Tibial artery (tissue), 4 donors: ENCODE results near the gene SCN9A.

Experiments used
- DNase-seq, 2 donors: peaks; one replicate each; pipeline ENCODE4 v3.0.0-alpha.2; 2019
- H3K27ac ChIP-seq, 2 donors: fragments of 200-600 bp; sonication (generic) in 1 of 2; 1 replicate in 1 of 2; 2 replicates in 1 of 2; pipeline ENCODE4 v1.5.1; 2018 to 2019; ENCODE audit warnings: mild to moderate bottlenecking in 1 of 2
- H3K27me3 ChIP-seq, 2 donors: fragments of 200-600 bp; sonication (generic) in 1 of 2; one replicate each; pipeline versions ENCODE4 v1.5.1 to v1.6.0; 2016 to 2019
- H3K36me3 ChIP-seq, 3 donors: fragments of 200-600 bp; sonication (generic) in 2 of 3; one replicate each; pipeline ENCODE4 v1.5.1; 2016 to 2019; ENCODE audit warnings: mild to moderate bottlenecking in 2 of 3
- H3K4me1 ChIP-seq, 4 donors: fragments of 200-600 bp; sonication (generic) in 2 of 4; 1 replicate in 3 of 4; 2 replicates in 1 of 4; pipeline ENCODE4 v1.5.1; 2016 to 2019
- H3K4me3 ChIP-seq, 2 donors: fragments of 200-600 bp; sonication (generic) in 1 of 2; 1 replicate in 1 of 2; 2 replicates in 1 of 2; pipeline ENCODE4 v1.5.1; 2018 to 2019; ENCODE audit warnings: mild to moderate bottlenecking in 2 of 2
- H3K9me3 ChIP-seq, 3 donors: fragments of 200-600 bp; sonication (generic) in 1 of 3; one replicate each; pipeline ENCODE4 v1.5.1; 2016 to 2019
- intact Hi-C: fragments of 100-400 bp; cut with DNase I; formaldehyde crosslinking; loops from one replicate; pipeline ENCODE4 v1.15.0; 2023; ENCODE audit warnings: low total_unique reads
- TF ChIP-seq, protein P1 (sequence below), 2 experiments: fragments of 200-600 bp in 1 of 2; fragments of 450-650 bp in 1 of 2; IDR thresholded peaks; one replicate each; pipeline ENCODE4 v1.5.1; 2017 to 2019; ENCODE audit warnings: antibody characterized with exemption in 2 of 2, mild to moderate bottlenecking in 1 of 2, moderate library complexity in 1 of 2

SCN9A gene

DNA sequence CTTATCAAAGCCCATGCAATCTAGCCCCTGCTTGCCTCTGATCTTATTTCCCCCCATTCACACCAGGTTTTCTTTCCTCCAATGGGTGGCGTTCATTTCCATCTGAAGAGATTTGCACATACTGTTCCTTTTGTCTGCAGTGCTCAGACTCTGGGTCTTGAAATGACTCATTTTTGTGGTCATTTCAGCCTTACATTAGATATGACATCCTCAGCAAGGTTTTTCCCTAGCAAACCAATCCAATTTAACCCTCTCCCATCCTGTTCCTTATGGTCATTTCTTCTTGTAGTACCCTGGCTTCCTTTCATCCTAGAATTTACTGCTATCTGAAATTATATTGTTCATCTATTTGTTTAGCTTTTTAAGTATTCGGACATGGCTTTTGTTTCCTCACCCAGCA, 205.4 kb downstream of the SCN9A start:
- Histone ChIP-seq H3K27ac (no peak overlapping the region), H3K27me3 (peaks cover 0 to 5% of the 10 kb centered on the region in 2 donors), H3K9me3 (no peaks in the 10 kb centered on the region), H3K4me1 (no peaks in the 10 kb centered on the region), H3K4me3 (no peak overlapping the region), H3K36me3 (no peaks in the 10 kb centered on the region)
- TF ChIP-seq, protein P1, sequence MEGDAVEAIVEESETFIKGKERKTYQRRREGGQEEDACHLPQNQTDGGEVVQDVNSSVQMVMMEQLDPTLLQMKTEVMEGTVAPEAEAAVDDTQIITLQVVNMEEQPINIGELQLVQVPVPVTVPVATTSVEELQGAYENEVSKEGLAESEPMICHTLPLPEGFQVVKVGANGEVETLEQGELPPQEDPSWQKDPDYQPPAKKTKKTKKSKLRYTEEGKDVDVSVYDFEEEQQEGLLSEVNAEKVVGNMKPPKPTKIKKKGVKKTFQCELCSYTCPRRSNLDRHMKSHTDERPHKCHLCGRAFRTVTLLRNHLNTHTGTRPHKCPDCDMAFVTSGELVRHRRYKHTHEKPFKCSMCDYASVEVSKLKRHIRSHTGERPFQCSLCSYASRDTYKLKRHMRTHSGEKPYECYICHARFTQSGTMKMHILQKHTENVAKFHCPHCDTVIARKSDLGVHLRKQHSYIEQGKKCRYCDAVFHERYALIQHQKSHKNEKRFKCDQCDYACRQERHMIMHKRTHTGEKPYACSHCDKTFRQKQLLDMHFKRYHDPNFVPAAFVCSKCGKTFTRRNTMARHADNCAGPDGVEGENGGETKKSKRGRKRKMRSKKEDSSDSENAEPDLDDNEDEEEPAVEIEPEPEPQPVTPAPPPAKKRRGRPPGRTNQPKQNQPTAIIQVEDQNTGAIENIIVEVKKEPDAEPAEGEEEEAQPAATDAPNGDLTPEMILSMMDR (IDR thresholded peaks at IDR 0.05): no peak
- no peak for DNase-seq
- intact Hi-C loops: no loop called here

GRCh38 chr2:166167449-166167848, 208.3 kb downstream of the SCN9A start:
- H3K9me3 ChIP-seq: no peaks in the 10 kb centered on the region
- TF ChIP-seq, protein P1 (IDR thresholded peaks at IDR 0.05): no peak
- intact Hi-C loops: no loop called here
- H3K27me3 ChIP-seq: peaks cover 0 to 5% of the 10 kb centered on the region in 2 donors
- H3K27ac ChIP-seq: no peak overlapping the region
- no peaks in the 10 kb centered on the region for H3K36me3 ChIP-seq
- H3K4me3 ChIP-seq: no peak overlapping the region
- no peak for DNase-seq
- no peaks in the 10 kb centered on the region for H3K4me1 ChIP-seq

- Histone ChIP-seq H3K9me3 (no peaks in the 10 kb centered on the region), H3K27ac (no peak overlapping the region), H3K4me1 (no peaks in the 10 kb centered on the region), H3K27me3 (no peaks in the 10 kb centered on the region), H3K36me3 (no peaks in the 10 kb centered on the region), H3K4me3 (no peak overlapping the region)
- no peak for DNase-seq
- TF ChIP-seq, protein P1 (IDR thresholded peaks at IDR 0.05): no peak
- intact Hi-C loops: no loop called here
Measured at GRCh38 chr2:166163775-166164174, 212.0 kb downstream of the SCN9A start.

GRCh38 chr2:166158546-166158945, 217.2 kb downstream of the SCN9A start:
- TF ChIP-seq, protein P1 (IDR thresholded peaks at IDR 0.05): no peak
- Histone ChIP-seq H3K4me1 (no peaks in the 10 kb centered on the region), H3K27ac (no peak overlapping the region), H3K4me3 (no peak overlapping the region), H3K36me3 (no peaks in the 10 kb centered on the region), H3K27me3 (no peaks in the 10 kb centered on the region), H3K9me3 (no peaks in the 10 kb centered on the region)
- intact Hi-C loops: no loop called here
- no peak for DNase-seq

DNA sequence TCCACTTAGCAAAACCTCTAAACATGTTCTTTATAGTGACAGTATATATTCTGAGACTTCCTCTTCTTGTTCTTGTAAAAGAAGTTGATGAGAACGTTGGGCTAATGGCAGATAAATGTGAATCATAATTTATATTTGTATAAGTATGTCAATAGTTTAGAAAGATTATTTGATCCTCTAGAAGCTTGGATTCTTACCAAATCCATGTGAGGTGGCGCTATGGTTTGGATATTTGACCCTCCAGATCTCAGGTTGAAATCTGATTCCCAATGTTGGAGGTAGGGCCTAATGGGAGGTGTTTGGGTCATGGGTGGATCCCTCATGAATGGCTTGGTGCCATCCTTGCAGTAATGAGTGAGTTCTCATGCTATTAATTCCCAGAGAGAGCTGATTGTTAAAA, 218.2 kb downstream of the SCN9A start:
- TF ChIP-seq, protein P1 (IDR thresholded peaks at IDR 0.05): no peak
- no peaks in the 10 kb centered on the region for H3K27me3 ChIP-seq
- no peaks in the 10 kb centered on the region for H3K36me3 ChIP-seq
- H3K4me3 ChIP-seq: no peak overlapping the region
- intact Hi-C loops: no loop called here
- no peaks in the 10 kb centered on the region for H3K9me3 ChIP-seq
- no peak for DNase-seq
- H3K4me1 ChIP-seq: no peaks in the 10 kb centered on the region
- no peak overlapping the region for H3K27ac ChIP-seq

DNA sequence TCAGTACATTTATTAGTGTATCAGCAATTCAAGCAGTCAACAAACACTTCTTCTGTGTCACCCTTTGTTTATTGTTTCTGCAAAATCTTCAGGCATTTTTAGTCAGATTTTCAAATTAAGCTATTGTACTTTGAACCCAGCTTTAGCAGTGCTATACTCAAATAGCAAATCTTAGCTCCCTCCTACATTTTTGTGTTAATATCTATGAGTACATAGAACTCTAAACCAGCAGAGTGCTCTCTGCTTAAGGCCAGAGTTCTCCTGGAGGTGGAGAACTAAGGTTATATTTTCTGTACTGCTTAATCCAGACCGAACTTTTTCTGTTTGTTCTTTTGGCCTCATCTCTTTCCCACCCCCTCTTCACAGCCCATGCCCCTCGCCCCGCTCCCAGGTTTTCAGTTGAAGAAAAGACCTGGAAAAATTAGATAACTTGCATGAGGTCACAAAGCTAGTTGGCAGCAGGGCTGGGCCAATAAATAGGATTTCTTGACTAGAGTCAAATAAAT, 218.7 kb downstream of the SCN9A start:
- H3K4me3 ChIP-seq: no peak overlapping the region
- TF ChIP-seq, protein P1 (IDR thresholded peaks at IDR 0.05): no peak
- no peak for DNase-seq
- H3K27me3 ChIP-seq: no peaks in the 10 kb centered on the region
- H3K9me3 ChIP-seq: no peaks in the 10 kb centered on the region
- H3K36me3 ChIP-seq: no peaks in the 10 kb centered on the region
- no peaks in the 10 kb centered on the region for H3K4me1 ChIP-seq
- no peak overlapping the region for H3K27ac ChIP-seq
- intact Hi-C loops: no loop called here
